ENCODE data around the gene CSRNP3. TPM values are rescaled to one million over a fixed set of nuclear protein-coding genes. Genes with fewer than 3 reads are reported as not detected.

Gene CSRNP3
- total RNA-seq, 1 experiment from 2014 or later: 3.7 TPM

DNA sequence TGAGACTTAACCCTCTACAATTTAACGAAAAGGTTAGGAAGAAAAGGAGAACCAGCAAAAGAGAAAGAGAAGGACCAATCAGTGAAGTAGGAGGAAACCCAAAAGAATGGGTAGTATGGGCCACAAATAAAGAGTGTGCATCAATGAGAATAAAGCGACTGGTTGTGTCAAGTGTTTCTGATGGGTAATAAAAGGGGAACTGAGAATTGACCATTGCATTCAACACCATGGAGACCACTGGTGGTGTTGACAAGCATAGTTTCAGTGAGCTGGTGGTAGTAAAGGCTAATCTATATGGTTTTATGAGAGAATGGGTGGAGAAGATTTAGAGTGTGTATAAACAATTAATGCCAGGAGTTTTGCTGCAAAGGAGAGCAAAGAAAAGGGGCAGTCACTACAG lies 75.4 kb downstream of the CSRNP3 start:
- no peak for DNase-seq (ENCODE audit: low spot score)

- no peak for DNase-seq (ENCODE audit: low spot score)
These were observed 78.4 kb downstream of the CSRNP3 start for GRCh38 chr2:165547900-165548299.

DNA sequence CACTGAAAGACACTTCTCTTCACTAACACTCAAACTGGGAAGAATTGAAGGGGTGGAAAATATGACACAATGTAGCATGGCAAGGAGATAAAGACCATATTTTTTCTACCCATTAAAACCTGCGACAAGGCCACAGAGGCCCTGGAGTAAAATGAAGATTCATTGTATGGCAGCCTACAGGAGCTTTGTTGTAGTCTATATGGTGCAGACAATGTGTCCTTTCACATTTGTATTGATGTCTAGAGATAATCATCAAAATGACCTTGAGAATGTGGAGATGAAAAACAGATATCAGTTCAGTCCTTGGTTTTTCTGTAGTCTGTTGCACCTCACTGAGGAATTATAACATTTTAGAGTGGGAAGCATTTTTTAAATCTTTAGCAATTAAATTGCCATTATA lies 80.1 kb downstream of the CSRNP3 start:
- DNase-seq (ENCODE audit: low spot score): no peak

- no peak for DNase-seq (ENCODE audit: low spot score)
These were observed 89.3 kb downstream of the CSRNP3 start for GRCh38 chr2:165558832-165559231.

GRCh38 chr2:165560377-165560988 lies 91.0 kb downstream of the CSRNP3 start:
- DNase-seq (ENCODE audit: low spot score): no peak

DNA sequence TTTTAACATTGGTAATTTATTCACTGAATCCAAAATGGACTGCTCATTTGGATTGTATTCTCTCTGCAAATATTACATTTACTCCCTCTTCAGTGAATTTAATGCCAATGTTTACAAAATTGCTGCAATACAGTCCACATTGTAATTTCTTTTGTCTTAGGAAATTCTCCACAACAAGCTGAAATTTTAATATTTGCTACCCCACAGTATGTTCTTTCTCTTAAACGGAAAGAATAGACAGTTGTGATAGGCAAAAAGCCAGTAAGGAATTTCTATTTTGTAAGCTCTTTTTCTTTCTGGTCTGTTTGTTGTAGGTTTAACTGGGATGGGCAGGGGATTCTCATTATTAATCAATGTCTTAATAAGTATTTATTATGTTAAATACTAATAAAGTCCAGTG lies 92.0 kb downstream of the CSRNP3 start:
- DNase-seq (ENCODE audit: low spot score): no peak

- DNase-seq (ENCODE audit: low spot score): no peak
These were observed 92.7 kb downstream of the CSRNP3 start for GRCh38 chr2:165562233-165562632.

DNA sequence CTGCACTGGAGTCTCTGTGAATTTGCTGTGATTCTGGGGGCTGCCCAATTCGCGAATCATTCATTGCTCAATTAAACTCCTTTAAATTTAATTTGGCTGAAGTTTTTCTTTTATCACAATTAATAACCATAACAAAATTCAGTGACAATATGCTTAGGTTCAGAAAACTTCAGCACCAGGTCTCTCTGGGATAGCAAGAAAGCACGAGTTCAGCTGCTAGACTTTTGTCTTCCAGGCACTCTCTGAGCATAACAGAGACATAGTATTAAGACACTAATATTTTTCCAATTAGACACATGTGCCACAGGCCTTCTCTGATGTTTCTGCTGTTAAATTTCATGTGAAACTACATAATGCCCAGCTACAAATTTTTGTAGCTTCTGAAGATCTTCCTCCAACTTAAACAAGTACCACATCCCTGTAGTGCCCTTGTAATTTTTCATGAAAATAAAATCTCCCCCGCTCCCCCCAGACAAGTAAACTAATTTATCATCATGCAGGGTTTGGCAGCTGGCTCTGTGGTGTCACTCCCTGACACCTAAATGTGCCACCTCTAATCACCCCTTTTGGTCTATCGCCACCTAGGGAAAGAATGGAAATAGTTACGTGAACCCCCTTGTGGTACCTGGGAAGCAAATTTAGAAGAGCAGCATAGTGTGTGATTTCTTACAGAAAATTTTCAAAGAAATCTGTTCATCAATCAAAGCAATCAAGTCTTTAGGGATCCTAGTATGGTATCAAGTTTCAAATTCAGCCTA lies 94.1 kb downstream of the CSRNP3 start:
- DNase-seq (ENCODE audit: low spot score): no peak

- no peak for DNase-seq (ENCODE audit: low spot score)
These were observed 96.5 kb downstream of the CSRNP3 start for GRCh38 chr2:165566008-165566407.

- no peak for DNase-seq (ENCODE audit: low spot score)
These were observed 97.8 kb downstream of the CSRNP3 start for GRCh38 chr2:165567273-165567672.

- no peak for DNase-seq (ENCODE audit: low spot score)
These were observed 98.9 kb downstream of the CSRNP3 start for GRCh38 chr2:165568361-165568760.

GRCh38 chr2:165571477-165571876 lies 102.0 kb downstream of the CSRNP3 start:
- no peak for DNase-seq (ENCODE audit: low spot score)

GRCh38 chr2:165572151-165572550 lies 102.7 kb downstream of the CSRNP3 start:
- no peak for DNase-seq (ENCODE audit: low spot score)

GRCh38 chr2:165573534-165574461 lies 104.3 kb downstream of the CSRNP3 start:
- peak; percentile 42 for DNase-seq (ENCODE audit: low spot score)

DNA sequence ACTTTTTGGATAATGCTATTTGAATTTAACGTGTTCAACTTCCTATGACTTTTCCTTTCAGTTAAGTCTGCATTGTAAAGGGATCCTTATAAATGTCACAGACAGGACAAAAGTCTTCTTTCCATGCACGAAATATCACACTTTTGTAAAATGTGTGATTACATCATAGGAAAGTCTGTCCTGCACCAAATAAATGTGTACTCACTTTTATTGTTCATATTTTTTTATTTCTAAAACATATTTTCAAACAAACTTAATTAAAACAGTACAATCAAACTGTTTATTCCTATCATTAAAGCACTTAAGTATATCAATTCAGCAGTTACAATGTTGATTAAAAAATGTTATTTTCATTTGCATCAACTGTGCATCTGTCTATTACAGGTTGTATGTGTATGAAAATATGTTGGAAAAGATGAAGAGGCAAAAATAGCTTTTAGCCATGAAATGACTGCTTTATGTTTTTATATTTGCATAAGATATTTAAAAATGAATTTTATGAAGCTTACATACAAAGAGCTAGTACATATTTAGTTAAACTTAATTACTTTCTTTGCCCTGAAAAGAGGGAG lies 105.6 kb downstream of the CSRNP3 start:
- no peak for DNase-seq (ENCODE audit: low spot score)

GRCh38 chr2:165576409-165577154 lies 107.1 kb downstream of the CSRNP3 start:
- no peak for DNase-seq (ENCODE audit: low spot score)

GRCh38 chr2:165582409-165582808 lies 112.9 kb downstream of the CSRNP3 start:
- DNase-seq (ENCODE audit: low spot score): no peak

DNA sequence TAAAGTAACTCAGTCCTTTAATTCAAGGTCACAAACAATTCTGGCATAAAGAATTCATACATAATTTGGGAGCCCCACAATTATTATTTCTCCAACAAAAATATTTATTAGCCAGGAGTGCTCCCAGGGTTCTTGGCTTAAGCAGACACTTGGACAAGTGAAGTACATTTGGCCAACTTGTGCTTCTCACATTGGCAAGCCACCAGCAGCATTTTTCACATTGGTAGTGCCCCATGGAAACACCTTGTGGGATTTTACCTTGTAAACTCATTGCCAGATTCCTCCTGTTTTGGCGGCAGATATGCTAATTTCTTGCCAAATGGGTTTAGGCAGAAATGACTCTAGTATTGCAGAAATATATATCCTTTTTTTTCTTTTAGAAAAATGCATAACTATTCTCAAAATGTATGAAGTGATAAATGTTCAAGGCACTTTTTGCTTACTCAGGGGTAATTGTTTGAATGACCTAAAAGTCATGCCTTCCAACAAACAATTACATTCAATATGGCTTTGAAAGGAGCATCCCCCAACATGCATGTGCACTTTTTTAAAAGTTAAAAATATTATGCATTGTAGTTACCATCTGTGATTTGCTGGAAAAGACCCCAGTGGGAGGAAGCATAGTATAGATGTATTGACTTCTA lies 113.5 kb downstream of the CSRNP3 start:
- no peak for DNase-seq (ENCODE audit: low spot score)

GRCh38 chr2:165584126-165584654 lies 114.7 kb downstream of the CSRNP3 start:
- no peak for DNase-seq (ENCODE audit: low spot score)

GRCh38 chr2:165586019-165586418 lies 116.5 kb downstream of the CSRNP3 start:
- no peak for DNase-seq (ENCODE audit: low spot score)
